ENCODE results near the gene THRAP3. TPM values are rescaled to one million over a fixed set of nuclear protein-coding genes. Genes with fewer than 3 reads are reported as not detected.
"Not testable (repeated sequence)": the region's sequence is repeated elsewhere in the genome, so short reads cannot be mapped to it uniquely, and the experiment has no call there.

THRAP3 gene, protein sequence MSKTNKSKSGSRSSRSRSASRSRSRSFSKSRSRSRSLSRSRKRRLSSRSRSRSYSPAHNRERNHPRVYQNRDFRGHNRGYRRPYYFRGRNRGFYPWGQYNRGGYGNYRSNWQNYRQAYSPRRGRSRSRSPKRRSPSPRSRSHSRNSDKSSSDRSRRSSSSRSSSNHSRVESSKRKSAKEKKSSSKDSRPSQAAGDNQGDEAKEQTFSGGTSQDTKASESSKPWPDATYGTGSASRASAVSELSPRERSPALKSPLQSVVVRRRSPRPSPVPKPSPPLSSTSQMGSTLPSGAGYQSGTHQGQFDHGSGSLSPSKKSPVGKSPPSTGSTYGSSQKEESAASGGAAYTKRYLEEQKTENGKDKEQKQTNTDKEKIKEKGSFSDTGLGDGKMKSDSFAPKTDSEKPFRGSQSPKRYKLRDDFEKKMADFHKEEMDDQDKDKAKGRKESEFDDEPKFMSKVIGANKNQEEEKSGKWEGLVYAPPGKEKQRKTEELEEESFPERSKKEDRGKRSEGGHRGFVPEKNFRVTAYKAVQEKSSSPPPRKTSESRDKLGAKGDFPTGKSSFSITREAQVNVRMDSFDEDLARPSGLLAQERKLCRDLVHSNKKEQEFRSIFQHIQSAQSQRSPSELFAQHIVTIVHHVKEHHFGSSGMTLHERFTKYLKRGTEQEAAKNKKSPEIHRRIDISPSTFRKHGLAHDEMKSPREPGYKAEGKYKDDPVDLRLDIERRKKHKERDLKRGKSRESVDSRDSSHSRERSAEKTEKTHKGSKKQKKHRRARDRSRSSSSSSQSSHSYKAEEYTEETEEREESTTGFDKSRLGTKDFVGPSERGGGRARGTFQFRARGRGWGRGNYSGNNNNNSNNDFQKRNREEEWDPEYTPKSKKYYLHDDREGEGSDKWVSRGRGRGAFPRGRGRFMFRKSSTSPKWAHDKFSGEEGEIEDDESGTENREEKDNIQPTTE
- total RNA-seq: 139 and 146 TPM in 2 replicates

- intact Hi-C loops (cut with micrococcal nuclease): loop anchor here (1.0 to 5.0 kb wide), 15 partner anchors 36 to 1467 kb away; partner anchors contain the start of genes ADPRS, AGO1, AGO3 and MRPS15
Observed at GRCh38 chr1:36223996-36224536, at the start of gene THRAP3. THRAP3 (plus strand) TSS chr1:36224443; CDS start chr1:36282564, 58,121 bp downstream.

DNA sequence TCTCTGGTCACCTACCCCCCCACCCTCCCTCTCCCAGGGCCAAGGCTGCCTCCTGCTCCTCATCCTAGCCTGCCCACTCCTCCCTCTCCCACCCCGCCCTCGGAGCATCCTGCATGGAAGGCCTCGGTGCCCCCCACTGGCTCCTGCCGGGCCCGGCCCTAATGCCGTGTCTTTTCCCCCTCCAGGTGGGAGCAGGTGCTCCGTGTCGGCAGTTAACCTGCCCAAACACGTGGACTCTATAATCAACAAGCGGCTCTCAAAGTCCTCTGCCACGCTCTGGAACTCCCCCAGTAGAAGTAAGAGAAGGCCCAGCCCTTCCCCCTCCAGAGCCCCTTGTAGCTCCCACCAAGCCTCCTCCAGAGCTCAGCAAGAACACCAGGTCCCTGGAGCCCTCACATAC is 49.5 kb upstream of the THRAP3 start:
- intact Hi-C loops (cut with micrococcal nuclease): loop anchor here (2.0 kb wide), 1 partner anchor 14 kb away; no protein-coding TSS in a partner anchor

DNA sequence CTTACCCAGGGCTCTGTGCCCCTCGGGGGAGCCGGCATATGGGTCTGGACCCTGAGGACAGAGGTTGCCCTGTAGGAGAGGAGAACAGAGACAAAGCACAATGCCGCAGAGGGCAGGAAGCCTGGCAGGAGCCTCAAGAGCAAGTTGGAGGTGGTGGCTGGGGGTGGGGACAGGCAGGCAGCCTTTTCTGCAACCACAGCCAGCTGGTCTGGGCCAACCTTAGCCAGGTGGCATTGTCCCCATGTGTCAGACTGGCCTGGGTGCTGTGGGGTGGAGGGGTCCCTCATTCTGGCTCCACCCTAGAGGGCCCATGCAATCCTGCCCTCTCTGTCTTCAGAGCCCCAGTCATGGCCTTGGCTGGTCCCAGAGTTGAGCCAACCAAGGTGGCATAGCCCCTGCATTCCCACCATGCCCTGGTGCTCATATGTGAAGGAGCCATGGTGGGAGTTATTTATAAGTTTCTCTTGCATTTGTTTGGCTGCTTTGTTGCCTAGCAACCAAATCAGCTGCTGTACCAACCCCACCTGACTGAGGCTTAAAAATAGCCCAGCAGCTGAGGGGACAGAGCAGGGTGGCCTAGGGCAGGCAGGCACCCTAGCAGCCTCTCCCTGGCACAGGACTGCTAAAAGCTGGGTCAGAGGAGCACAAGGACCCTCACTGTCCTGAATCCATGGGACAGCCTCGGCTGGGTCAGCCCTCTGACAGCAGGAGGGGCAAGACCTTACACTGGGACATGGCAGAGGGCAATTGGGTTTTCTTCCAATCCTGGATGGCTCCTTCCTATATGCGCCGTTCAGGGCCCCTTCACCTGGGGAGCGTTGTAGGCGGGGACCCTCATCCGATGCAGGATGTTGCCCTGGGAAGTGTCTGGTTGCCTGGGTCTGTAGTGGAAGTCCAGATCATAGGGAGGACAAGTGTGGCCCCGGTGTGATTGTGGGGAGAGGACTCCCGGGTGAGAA is 48.8 kb upstream of the THRAP3 start:
- intact Hi-C loops (cut with micrococcal nuclease): loop anchor here (2.0 kb wide), 1 partner anchor 15 kb away; no protein-coding TSS in a partner anchor

DNA sequence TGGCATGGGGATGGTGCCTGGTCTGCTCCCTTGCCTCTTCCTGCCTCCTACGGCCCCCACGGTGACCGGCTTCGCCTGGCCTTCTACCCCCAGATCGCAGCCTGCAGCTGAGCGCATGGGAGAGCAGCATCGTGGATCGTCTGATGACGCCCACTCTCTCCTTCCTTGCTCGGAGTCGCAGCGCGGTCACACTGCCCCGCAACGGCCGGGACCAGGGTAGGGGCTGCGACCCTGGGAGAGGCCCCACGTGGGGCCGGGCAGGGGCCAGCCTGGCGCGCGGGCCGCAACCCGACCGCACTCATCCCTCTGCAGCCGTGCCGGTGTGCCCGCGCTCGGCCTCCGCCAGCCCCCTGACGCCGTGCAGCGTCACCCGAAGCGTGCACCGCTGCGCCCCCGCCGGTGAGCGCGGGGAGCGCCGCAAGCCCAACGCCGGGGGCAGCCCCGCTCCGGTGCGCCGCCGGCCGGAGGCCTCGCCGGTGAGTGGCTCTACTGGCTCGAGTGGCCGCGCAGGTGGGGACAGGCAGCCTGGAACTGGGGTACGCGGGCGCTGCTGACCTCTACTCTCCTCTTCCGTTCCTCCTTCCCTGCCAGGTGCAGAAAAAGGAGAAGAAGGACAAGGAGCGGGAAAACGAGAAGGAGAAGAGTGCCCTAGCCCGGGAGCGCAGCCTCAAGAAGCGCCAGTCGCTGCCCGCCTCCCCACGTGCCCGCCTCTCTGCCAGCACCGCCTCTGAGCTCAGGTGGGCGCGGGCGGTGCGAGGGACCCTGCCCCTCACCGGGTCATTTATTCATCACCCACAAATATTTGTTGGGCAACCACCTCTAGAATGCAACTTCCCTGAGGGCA is 47.9 kb upstream of the THRAP3 start:
- intact Hi-C loops (cut with micrococcal nuclease): no loop called here

DNA sequence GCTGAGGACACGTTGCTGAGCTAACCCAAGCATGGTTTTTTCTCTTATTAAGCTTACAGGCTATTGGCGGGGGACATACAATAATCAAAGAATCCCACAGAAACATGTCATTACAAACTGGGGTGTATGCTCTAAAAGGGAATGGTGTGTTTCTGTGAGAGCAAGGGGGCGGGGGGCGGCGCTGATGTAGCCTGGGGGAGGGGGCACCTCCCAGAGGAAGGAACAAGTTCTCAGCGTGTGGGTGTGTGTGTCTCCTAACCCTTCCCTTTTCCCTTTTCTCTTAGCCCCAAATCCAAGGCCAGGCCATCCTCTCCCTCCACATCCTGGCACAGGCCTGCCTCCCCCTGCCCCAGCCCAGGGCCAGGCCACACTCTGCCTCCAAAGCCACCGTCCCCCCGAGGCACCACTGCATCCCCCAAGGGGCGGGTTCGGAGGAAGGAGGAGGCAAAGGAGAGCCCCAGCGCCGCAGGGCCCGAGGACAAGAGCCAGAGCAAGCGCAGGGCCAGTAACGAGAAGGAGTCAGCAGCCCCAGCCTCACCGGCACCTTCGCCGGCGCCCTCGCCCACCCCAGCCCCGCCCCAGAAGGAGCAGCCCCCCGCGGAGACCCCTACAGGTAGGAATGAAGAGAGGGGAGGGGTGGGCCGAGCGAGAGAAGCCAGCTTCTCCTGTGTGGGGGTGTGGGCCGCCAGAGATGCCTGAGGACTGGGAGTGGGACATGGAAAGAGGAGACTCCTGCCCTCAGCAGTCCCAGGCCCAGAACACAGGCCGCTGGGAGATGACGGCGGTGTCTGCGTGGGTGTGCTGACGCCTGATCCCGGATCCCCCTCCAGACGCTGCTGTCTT is 46.4 kb upstream of the THRAP3 start:
- intact Hi-C loops (cut with micrococcal nuclease): no loop called here

DNA sequence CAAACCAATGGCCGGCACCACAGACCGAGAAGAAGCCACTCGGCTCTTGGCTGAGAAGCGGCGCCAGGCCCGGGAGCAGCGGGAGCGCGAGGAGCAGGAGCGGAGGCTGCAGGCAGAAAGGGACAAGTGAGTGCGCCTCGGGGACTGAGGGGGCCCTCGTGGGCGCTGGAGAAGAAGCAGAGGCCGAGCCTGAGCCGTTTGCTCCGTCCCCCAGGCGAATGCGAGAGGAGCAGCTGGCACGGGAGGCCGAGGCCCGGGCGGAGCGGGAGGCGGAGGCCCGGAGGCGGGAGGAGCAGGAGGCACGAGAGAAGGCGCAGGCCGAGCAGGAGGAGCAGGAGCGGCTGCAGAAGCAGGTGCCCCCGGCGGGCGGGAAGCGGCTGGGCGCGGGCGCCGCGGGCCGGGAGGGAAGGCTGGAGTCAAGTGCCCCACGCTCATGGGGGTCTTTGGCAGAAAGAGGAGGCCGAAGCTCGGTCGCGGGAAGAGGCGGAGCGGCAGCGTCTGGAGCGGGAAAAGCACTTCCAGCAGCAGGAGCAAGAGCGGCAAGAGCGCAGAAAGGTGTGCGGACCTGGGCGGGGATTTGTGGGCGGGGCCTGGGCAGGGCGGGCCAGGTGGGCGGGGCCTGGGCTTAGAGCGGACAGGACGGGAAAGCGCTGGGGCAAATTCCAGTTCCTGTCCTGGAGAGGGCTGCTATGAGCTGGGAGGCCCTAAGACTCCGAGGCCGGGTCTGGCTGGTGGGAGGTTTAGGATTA is 45.6 kb upstream of the THRAP3 start:
- intact Hi-C loops (cut with micrococcal nuclease): no loop called here

GRCh38 chr1:36179220-36179600 is 45.0 kb upstream of the THRAP3 start:
- intact Hi-C loops (cut with micrococcal nuclease): no loop called here

DNA sequence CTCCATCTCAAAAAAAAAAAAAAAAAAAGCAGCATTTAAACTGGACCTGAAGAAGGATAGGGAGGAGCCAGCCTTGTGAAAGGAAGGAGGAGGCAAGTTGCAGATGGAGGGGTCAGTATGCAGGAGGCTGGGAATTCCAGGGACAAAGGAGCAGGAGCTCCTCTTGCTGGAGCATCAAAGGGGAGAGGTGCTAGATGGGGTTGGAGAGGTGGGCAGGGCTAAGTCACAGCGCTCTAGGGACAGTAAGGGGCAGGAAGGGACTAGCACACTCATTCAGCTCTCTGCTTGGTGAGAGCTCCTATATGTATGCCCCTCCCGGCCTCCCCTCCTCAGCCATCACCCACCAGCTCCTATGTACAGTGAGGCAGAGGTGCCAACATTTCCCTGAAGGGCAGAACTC is 41.5 kb upstream of the THRAP3 start:
- intact Hi-C loops (cut with micrococcal nuclease): no loop called here

DNA sequence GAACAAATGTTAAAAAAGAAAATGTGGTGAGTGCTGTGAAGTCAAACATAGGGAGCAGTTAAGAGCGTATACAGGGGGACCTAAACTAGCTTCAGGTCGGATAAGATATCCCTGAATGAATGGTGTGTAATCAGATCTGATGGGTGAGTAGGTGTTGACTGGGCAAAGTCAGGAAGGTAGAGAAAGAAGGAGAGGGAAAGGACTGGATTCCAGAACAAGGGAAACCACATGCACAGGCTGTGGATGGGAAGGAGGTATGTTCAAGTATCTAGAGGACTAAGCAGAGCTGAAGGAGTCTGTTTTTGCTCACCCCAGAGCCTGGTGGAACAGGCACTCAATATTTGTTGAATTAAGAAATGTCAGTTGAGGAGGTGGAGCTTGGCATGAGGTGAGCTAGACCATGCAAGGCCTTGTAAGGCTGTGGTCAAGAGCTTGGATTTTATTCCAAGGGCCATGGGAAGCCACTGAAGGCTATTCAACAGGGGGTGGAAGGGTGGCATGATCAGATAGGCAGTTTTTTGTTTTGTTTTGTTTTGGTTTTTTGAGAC is 40.9 kb upstream of the THRAP3 start:
- intact Hi-C loops (cut with micrococcal nuclease): no loop called here

DNA sequence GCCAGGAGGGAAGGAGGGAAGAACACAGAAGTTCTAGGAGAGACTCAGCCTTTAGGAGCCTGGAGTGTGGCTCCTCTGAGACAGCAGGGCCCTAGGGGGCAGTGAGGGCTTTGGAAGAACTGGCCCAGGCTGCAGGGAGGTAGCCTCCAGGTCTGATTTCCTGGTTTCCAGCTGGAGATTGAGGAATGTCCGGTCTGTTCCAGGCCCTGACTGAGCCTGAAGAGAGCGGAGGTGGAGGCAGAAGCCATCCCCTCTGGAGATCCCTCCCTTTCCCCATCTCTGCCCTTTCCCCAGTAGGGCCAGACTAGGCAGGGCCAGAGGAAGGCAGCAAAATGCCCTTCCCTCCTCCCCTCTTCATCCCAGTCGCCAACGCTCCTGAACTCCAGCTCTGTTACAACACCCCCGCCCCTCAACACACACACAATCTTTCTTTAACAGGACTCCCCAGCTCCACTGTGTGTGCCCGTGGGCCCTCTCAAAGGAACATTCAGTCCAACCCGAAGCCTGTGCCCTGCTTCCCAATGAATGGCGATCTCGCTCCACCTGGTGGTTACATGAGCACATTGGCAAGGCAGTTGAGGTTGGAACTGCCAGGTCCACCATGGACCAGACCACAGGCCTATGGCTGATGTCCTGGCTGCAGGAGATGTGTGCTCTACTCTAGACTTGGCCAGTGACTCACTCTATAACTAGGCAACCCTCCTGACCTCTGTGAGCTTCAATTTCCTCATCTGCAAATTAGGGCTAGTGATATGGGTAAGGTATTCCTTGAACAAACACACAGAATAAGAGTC is 36.2 kb upstream of the THRAP3 start:
- intact Hi-C loops (cut with micrococcal nuclease): loop anchor here (1.0 kb wide), 5 partner anchors 27 to 97 kb away; partner anchors contain the start of gene TRAPPC3

DNA sequence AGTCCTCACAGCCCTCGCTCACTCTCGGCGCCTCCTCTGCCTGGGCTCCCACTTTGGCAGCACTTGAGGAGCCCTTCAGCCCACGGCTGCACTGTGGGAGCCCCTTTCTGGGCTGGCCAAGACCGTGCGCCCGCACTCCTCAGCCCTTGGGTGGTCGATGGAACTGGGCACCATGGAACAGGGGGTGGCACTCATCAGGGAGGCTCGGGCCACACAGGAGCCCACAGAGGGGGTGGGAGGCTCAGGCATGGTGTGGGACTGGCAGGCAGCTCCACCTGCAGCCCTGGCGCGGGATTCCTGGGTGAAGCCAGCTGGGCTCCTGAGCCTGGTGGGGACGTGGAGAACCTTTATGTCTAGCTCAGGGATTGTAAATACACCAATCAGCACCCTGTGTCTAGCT is 27.4 kb upstream of the THRAP3 start:
- intact Hi-C loops (cut with micrococcal nuclease): not testable (repeated sequence)

DNA sequence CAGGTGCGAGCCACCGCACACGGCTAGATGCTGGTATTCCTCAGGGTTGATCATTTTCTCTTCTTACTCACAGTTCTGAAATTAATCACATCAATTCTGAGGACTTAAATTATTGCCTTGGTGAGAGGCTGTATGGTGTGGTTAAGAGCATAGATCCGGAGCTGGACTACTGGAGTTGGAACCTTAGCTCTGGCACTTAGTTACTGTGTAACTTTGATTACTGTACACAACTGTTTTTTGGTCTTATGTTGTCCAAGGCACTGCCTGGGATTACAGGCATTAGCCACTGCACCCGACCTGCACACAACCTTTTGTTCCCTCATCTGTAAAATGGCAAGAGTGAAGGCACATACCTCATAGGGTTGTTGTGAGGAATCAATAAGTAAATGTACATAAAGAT is 25.6 kb upstream of the THRAP3 start:
- intact Hi-C loops (cut with micrococcal nuclease): no loop called here

GRCh38 chr1:36199934-36200741 is 24.1 kb upstream of the THRAP3 start:
- intact Hi-C loops (cut with micrococcal nuclease): no loop called here

DNA sequence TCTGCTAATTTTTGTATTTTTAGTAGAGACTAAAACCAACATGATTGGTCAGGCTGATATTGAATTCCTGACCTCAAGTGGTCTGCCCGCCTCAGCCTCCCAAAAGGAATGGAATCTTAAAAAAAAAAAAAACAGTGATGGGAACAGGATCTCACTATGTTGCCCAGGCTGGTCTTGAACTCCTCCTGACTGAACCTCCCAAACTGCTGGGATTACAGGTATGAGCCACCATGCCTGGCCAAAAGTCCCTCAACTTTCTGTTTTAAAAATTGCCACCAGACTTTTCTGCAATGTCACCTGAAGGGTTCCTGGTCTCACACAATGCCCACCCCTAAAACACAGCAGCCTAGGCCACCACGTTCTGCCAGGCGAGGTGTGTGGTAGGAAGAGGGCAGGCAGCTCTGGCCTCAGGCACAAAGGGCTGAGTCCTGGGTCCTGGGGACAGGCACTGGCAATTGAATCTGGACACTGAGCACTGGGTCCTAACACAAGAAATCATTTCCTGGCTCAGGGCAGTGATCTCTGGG is 21.2 kb upstream of the THRAP3 start:
- intact Hi-C loops (cut with micrococcal nuclease): no loop called here

DNA sequence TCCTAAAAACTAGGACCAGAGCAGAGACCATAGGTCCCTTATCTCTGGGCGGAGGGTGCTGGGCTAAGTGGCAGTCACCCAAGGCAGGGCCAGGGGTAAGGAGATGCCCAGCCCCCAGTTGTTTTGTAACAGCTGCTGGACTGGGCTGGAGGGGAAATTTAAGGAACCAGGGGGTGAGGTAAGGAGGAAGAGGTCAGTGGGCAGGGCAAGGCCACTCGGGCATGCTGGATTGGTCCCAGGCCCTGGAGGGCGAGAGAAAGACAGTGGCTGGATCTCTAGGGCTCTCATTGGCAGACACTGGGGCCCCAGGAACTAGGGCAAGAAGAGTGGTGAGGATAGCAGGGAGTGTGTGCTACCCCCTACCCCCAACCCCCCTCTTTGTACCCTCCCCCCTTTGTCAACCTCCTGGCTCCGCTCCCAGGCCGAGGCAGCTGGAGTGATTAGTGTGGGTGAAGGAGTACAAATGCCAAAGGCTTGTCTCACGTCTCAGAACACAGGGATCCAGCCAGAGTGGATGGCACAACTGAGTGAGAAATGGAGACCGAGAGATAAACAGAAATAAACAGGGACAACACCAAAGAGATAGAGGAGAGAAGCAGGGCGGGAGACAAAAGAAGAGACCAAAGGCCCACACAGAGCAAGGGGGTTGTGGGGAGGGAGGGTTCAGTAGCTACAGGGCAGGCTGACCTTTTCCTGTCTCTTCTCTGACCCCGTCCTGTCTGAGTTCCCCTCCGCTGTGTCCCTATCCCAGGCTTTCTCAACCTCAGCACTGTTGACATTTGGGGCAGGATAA is 20.5 kb upstream of the THRAP3 start:
- intact Hi-C loops (cut with micrococcal nuclease): no loop called here

All from T-helper 1 cell treated with Interleukin-12 subunit alpha and Interleukin-12 subunit beta and Interleukin-4 antibody, amounts not matched to agents 30 ng/mL and 1 ng/mL, for 36 hours (primary cell).